GM19023 (cell line): ENCODE results near the gene F8.
"Not testable (repeated sequence)": the region's sequence is repeated elsewhere in the genome, so short reads cannot be mapped to it uniquely, and the experiment has no call there.

Experiments used
- ATAC-seq: cut with Tn5 transposase; IDR thresholded peaks from one replicate; pipeline ENCODE4 v1.9.1; 2021; ENCODE audit warnings: mild to moderate bottlenecking, moderate library complexity; ENCODE audit not compliant: unreplicated experiment

The F8 gene

DNA sequence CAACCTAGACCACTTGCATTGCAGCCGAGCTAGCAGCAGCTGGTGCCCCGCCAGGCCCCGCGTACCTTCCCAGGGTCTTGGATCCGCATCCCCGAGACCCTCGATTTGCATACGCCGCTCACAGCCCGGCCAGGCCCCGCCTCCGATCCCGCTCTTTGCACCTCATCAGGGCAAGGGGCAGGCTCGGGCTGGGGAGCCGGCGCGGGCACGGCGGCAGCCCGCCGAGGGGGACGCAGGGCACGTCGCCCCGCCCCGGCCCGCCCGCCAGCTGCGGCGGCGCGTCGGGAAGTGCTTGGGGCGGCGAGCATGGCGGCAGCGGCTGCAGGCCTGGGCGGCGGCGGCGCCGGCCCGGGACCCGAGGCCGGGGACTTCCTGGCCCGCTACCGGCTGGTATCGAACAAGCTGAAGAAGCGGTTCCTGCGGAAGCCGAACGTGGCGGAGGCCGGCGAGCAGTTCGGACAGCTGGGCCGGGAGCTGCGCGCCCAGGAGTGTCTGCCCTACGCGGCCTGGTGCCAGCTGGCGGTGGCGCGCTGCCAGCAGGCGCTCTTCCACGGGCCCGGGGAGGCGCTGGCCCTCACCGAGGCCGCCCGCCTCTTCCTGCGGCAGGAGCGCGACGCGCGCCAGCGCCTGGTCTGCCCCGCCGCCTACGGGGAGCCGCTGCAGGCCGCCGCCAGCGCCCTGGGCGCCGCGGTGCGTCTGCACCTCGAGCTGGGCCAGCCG is 136.3 kb downstream of the F8 start, which contains the start of gene F8A1:
Gene F8A1, plus strand, starts transcription at position 287 of the 720 bp plus-strand sequence. Its CDS starts 20 bp downstream, at position 307.
- ATAC-seq = peak; percentile 63

DNA sequence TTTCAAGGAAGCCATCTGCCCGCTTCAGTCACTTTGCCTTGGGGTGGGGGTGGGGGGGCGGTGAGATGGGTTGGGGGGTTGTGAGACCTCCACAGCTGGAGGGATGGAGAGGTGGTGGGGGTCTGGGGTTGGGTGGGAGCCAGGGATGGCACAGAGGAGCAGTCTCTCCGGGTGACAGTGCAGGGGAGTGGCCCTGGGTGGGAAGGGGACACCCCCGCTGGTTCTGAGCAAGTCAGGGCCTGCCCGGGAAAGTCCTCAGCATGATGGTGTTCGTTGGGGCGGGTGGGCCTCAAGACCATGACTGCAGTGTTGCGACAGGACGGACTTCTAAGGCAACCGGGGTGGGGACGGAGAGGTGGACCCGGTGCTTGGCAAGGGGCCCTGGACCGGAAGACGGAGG is 137.0 kb downstream of the F8 start:
- ATAC-seq = not testable (repeated sequence)

DNA sequence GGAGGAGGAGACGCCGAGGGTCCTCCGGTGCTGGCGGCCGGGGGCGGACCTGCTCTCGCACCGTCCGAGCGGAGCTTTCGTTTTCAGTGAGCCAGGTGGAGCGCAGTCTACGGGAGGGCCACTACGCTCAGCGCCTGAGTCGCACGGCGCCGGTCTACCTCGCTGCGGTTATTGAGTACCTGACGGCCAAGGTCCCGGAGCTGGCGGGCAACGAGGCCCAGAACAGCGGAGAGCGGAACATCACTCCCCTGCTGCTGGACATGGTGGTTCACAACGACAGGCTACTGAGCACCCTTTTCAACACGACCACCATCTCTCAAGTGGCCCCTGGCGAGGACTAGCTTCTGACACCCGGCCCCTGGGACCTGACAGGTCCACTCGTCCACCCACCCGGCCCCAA is 137.5 kb downstream of the F8 start:
- ATAC-seq = not testable (repeated sequence)

DNA sequence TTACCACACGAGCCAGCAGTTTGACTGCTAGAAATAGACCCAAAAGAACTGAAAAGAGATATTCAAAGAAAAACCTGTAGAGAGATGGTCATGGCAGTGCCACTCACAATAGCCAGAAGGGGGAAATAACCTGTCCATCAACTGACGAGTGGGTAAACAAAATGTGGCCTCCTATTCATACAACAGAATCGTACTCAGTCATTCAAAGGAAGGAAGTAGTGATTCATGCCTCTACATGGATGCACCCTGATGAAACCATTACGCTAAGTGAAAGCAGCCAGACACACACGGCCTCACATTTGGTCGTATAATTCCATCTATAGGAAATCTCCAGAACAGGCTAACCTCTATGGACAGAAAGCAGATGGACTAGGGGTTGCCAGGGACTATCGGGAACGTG is 138.5 kb downstream of the F8 start:
- not testable (repeated sequence) for ATAC-seq

DNA sequence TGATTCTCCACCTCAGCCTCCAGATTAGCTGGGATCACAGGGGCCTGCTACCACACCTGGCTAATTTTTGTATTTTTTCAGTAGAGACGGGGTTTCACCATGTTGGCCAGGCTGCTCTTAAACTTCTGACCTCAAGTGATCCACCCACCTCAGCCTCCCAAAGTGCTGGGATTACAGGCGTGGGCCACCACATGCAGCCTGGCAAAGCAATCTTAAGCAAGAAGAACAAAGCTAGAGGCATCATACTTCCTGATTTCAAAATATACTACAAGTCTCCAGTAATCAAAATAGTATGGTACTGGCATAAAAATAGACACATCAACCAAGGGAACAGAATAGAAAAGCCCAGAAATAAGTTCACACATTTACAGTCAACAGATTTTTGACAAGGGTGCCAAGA is 149.2 kb downstream of the F8 start:
- no peak for ATAC-seq

DNA sequence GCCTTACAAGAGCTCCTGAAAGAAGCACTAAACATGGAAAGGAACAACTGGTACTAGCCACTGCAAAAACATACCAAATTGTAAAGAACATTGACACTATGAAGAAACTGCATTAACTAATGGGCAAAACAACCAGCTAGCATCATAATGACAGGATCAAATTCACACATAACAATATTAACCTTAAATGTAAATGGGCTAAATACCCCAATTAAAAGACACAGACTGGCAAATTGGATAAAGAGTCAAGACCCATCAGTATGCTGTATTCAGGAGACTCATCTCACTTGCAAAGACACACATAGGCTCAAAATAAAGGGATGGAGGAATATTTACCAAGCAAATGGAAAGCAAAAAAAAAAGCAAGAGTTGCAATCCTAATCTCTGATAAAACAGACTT is 154.0 kb downstream of the F8 start:
- ATAC-seq = not testable (repeated sequence)

DNA sequence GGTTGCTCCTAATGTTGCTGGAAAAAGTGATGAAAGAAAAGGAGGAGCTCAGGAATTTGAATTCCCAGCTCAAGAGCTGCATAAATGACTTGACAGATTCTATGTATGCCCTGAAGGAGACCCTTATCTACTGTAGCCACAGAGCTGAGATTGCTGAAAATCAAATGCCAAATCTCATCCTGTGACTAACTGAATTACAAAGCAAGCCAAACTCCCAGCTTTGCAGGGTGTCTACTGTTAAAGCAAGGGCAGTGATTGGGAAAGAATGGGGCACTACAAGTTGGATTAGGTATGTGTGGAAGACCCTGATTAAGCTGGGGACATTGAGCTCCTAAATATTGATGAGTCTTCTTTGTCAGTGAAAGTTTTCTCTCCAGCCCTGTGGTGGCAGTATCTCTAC is 167.3 kb downstream of the F8 start:
- ATAC-seq = no peak

DNA sequence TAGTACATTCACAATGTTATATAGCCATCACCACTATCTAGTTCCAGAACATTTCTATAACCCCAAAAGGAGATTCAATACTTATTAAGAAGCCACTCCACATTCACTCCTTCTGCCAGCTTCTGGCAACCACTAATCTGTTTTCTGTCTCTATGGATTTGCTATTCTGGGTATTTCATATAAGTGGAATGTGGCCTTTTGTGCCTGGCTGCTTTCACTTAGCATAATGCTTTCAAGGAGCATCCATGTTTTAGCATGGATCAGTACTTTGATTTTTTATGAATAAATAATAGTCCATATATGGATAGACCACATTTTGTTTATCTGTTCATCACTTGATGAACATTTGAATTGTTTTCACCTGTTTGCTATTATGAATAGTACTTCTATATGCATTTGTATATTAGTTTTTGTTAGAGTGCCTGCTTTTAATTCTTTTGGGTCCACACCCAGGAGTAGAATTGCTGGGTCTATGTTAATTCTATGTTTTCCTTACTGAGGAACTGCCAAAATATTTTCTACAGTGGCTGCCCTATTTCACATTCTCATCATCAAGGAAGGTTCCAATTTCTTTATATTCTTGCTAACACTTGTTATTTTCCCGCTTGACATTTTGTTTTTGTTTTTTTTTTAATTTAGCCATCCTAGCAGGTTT is 171.4 kb downstream of the F8 start:
- ATAC-seq = no peak

DNA sequence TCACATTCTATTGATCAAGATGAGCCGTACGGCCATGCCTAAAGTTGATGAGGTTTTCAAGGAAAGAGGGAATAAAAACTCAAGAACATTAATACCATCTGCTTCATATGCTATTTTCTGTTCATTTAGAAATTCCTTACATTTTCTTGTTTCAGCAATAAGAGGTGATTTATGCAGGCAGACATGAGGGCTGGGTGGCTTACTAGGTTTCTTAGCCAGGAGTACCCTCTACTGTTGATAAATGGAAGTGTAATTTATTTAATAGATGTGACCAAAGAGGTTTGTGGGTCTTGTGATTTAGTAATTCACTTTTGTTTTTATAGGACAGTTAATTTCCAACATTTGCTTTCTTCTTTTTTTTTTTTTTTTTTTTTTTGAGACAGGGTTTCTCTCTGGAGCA is 181.7 kb downstream of the F8 start:
- ATAC-seq = no peak

DNA sequence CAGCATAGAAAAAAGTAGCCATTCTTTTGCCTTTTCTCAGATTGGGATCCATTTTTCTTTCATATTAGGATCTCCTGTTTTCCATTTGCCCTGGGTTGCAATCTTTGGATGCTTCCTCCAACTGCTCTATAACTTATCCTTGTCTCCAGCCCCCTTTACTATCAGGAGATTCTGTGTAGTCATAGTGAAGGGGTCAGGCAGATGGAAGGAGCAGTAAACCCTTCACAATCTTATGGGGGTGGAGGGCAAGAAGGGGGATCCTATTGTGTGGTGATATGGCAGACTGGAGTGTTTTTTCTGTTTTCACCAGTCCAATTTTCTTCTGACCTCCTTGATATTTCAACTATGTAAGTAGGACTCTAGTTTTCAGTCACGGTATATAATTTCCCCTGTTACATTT is 186.4 kb downstream of the F8 start:
- no peak for ATAC-seq

DNA sequence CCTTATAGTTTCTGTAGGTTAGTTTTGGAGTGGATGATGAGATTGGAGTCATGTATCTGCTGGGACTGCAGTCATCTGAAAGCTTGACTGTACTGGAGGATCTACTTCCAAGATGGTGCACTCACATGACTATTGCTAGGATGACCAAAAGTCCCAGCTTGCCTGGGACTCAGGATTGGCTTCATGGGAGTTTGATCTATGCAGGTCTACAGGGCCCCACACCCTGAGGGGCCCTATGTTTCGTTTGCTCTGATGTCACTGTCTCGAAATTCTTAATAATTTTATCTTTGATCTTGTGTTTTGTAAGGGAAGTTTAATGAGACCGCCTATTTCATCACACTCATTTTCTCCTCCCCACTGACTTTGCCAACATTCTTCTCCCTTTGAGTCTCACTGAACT is 188.0 kb downstream of the F8 start, which contains the start of gene SMIM9:
Gene SMIM9, minus strand, starts transcription at position 101 of the 400 bp plus-strand sequence. CDS start 3,806 bp downstream, outside the sequence.
- no peak for ATAC-seq

DNA sequence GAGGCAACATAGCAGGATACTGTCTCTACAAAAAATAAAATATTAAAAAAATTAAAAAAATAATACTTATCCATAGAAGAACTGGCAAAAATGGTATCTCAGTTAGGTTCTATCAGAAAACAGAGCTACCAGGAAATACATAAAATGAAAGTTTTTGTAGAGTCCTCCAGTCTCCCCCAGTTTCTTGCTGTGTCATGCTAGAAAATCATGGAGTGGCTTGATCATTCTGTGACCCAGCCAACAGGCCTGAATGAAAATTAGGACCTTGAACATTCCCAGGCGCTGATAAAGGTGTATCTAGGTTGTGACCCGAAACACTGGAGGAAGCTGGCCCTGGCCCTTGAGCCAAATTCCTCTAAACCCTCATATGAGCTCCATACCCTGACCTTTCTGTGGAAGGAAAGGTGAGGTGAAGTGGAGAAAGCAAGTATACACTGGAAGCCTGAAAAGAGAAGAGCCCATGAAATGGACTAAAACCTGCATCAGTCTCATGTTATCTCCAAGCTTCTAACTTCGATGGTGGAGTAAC is 188.7 kb downstream of the F8 start:
- no peak for ATAC-seq

DNA sequence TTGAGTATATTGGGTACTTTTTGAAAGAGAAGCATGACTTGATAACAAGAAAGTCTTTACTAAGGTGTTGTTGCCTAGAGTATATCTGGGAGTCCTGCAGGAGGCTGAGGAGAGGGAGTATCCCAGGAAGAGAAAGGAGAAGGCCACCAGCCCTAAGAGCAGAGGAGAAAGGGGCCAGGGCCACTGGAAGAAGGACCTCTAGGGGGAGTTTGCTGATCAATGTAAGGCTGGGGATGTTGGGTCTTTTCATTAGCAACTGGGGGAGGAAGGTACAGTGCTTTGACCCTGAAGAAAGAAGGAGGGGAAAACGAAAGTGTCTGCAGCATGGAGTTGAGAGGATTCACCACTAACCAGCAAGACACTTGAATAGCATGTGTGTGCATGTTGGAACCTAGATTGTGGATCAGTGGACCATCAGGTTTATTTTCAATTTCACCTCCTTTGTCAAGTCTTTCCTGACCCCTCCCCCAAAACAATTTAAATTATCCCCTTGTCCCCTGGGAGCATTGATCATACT is 192.5 kb downstream of the F8 start:
- no peak for ATAC-seq

DNA sequence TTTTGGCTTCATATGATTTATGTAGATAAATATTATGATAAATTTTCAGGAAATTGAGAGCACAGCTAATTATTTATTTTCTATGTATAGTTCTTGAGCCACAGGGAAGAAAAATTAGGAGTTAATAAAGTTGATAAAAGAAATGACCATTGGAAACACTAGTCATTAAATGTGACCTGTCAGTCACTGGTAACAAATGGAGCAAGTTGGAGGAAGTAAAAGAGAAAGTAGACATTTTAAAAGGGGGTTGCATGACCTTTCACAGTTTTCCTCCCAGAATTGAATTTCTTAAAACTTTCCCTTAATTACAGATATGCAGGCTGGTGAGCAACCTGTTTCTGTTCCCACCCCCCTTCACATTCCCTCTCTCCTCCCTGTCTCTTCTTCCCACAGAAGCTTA is 193.4 kb downstream of the F8 start:
- no peak for ATAC-seq

DNA sequence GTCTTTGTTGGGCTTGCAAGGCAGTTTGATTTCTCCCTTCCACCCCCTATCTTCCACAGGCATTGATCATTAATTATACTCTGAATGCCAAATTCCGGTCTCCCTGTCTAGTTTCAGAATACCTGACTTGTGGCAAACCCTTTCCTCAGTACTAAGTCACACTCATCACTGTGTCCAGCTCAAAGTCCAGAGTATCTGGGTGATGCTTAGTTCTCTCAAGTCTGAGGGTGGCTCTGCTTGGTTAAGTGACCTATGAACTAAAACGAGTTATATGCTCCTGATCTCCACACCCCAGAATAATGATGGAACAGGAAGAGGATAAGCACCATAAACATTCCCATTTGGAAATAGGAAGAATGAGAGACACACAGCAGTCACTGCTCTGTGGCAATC is 194.5 kb downstream of the F8 start:
- no peak for ATAC-seq

DNA sequence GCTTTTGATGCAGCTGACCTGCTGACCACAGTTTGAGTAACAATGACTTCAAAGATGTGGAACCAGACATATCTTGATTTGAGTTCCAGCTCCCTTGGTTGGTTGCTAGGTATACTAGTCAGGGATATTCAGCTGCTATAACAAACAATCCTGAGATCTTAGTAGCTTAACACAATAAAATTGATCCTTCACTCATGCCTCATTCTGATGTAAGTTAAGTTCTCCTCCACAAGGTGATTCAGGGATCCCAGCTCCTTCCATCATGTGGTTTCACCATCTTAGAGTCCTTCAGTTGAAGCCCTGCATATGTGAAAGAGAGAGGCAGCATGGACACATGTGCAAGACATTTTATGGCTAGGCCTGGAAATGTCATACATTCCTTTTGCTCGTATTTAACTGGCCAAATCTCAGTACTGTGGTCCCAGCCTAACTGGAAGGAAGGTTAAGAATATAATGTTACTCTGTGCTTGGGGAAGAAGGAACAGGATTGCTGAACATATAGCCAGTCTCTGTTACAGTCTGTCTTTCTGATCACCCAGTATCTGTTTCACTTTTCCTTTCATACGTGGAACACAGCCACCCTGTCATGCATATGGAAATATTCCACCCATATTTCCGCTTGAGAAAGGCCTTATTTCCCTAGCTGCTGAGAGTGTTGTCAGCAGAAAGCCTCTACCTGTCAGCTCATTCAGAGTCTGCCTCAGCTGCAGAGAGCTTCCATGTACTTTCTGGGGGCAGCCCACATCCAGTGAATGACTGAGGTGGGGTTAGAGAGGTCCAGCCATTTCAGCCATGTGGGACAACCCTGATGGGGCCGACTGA is 195.1 kb downstream of the F8 start:
- ATAC-seq = peak; percentile 86

DNA sequence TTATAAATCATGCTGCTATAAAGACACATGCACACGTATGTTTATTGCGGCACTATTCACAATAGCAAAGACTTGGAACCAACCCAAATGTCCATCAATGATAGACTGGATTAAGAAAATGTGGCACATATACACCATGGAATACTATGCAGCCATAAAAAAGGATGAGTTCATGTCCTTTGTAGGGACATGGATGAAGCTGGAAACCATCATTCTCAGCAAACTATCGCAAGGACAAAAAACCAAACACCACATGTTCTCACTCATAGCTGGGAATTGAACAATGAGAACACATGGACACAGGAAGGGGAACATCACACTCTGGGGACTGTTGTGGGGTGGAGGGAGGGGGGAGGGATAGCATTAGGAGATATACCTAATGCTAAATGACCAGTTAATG is 196.9 kb downstream of the F8 start:
- not testable (repeated sequence) for ATAC-seq

DNA sequence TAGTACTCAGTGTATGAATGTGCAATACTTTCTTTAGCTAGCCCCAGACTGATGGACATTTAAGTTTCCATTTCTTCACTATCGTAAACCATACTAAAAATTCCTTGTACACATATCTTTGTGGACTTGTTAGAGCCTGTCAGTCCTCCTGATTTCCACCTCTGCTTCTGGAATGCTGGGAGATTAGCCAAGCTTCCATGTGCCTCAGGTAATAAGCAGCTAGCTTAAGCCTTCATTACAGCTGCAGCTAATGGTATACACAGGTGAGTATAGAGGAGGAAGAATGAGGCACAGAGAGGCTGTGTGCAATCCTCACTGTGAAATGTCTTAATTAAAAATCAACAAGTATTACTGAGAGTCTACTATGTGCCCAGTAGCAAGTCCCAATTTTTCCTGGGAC is 197.9 kb downstream of the F8 start:
- ATAC-seq = no peak

DNA sequence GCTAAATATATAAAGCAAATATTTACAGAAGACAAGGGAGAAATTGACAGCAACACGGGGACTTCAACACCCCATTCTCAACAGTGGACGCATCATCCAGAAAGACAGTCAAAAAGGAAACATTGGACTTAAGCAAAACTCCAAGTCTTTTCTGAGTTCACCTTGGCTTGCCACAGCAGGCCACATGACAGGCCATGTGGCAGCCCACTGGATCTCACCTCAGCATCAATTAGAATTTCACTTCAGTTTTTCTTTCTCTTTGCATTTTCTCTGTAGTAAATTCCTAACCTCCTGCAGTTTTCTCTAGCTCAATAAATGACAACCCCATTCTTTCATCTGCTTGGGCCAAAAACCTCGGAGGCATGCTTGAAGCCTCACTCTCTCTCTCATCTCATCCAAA is 200.5 kb downstream of the F8 start:
- no peak for ATAC-seq

DNA sequence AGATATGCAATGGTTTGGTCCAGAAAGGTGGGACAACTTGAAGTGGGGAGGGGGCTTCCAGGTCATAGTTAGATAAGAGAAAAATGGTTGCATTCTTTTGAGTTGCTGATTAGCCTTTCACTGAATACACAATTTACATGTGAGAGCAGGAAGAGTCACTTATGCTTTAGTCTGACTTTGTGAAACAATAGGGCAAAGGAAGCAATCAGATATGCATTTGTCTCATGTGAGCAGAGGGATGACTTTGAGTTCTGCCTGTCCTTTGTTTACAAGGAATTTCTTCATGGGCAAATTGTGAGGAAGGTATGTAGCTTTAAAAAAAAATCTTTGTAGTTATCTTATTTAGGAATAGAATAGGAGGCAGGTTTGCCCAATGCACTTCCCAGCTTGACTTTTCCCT is 201.0 kb downstream of the F8 start:
- no peak for ATAC-seq

DNA sequence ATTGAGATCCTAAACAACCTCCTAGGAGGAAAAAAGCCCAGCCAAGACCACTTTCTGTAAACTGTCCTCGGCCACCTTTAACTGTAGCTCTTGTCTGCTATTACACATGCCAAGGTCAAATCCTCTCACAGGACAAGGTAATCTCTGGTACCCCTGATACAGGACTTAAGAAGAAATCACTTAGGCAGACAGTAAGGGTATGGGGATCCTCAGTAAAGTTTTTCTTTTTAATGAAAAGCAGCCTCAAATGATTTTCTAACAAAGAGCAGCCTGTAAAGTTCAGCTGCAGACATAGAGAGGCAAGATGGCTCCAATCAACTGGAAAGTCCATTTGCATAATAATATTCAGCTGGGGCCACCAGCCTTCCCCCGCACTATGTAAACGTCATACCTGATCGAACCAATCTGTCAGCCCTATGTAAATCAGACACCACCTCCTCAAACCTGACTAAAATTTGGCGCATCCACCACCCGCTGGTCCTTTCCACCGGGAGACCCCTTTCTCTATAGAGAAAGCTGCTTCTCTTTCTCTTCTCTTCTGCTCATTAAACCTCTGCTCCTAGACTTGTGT is 202.7 kb downstream of the F8 start:
- no peak for ATAC-seq
